Measurements from ENCODE around the gene PNISR. TPM values are rescaled to one million over a fixed set of nuclear protein-coding genes. Genes with fewer than 3 reads are reported as not detected.

PNISR gene
- total and polyA plus RNA-seq, 2 of the 13 experiments (the other 11 are each of a cell fraction or from before 2014, with no cell fraction given): 43.0 to 48.0 TPM

DNA sequence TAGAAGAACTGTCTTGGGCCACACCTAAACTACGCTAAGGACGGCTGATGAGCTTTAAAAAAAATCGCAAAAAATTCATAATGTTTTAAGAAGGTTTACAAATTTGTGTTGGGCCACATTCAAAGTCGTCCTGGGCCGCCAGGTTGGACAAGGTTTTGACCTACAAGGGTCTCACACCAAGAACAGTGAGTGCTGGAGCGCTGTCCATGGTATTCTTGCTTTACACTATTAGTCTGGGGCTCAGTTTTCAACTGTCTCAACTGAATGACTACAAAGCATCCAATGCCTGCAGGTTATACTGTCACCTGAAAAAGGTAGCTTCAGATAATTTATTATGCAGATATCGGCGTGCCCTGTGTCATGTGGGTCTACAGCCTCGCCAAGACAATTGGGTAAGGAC is 72.0 kb downstream of the PNISR start:
- in situ Hi-C loops (cut with HindIII; ENCODE audit: extremely low pct_ligation_motif_present, low pct_unique_long_range_greater_than_20kb) (no loop called here), intact Hi-C loops (cut with micrococcal nuclease; ENCODE audit: unreplicated experiment) (no loop called here)
- no TSS peak for BruUV-seq (replicated peaks)
- H3K9ac ChIP-seq (ENCODE audit: insufficient read depth, low read depth, low read length): no peak overlapping the region
- no peak overlapping the region for H3K4me2 ChIP-seq (ENCODE audit: low read depth, low read length)
- no peak for DNase-seq (ENCODE audit: low spot score)
- H3K9me3 ChIP-seq (ENCODE audit: low read length): no peaks in the 10 kb centered on the region
- FAIRE-seq: no peak
- H2AFZ ChIP-seq (ENCODE audit: low read length): no peak overlapping the region
- H4K20me1 ChIP-seq (ENCODE audit: insufficient read depth, low read length): no peaks in the 10 kb centered on the region
- H3K27ac ChIP-seq (ENCODE audit: extremely low read length, insufficient read depth, low read length): no peak overlapping the region
- H3K4me3 ChIP-seq (replicated peaks in 1 of 3; ENCODE audit: insufficient read depth in 1 of 3, low read depth in 2 of 3, low read length in 3 of 3): no peak overlapping the region
- peaks cover 0 to 31% of the 10 kb centered on the region in 2 experiments; a peak in 4 of 5 replicates for H3K27me3 ChIP-seq (ENCODE audit: control insufficient read depth in 1 of 2, insufficient read depth in 2 of 2, low read length in 2 of 2)
- 16% methylated on average over 9 of the region's 9 CpGs for WGBS (ENCODE audit: low lambda C conversion rate)
- peaks cover 14% of the 10 kb centered on the region for H3K4me1 ChIP-seq (ENCODE audit: insufficient read depth, low read length)
- no peaks in the 10 kb centered on the region for H3K36me3 ChIP-seq (replicated peaks in 1 of 2; ENCODE audit: control insufficient read depth in 1 of 2, insufficient read depth in 2 of 2, low read length in 2 of 2)
- POLR2A ChIA-PET: no interaction called here
- H3K79me2 ChIP-seq (ENCODE audit: insufficient read depth, low read length): no peaks in the 10 kb centered on the region
- CTCF ChIA-PET (ENCODE audit: low intra/inter-chr PET ratio, low total read pairs): no interaction called here
- ATAC-seq: no peak
- no peak for TF ChIP-seq STAT5B (CRISPR knock-in tag; IDR thresholded peaks at IDR 0.05)
- TF ChIP-seq ZNF788 (CRISPR knock-in tag; IDR thresholded peaks at IDR 0.05; ENCODE audit: borderline replicate concordance): no peak
- no peak for TF ChIP-seq CENPX (CRISPR knock-in tag; IDR thresholded peaks at IDR 0.05)
- TF ChIP-seq, protein P1, sequence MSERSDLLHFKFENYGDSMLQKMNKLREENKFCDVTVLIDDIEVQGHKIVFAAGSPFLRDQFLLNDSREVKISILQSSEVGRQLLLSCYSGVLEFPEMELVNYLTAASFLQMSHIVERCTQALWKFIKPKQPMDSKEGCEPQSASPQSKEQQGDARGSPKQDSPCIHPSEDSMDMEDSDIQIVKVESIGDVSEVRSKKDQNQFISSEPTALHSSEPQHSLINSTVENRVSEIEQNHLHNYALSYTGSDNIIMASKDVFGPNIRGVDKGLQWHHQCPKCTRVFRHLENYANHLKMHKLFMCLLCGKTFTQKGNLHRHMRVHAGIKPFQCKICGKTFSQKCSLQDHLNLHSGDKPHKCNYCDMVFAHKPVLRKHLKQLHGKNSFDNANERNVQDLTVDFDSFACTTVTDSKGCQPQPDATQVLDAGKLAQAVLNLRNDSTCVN (CRISPR knock-in tag; IDR thresholded peaks at IDR 0.05; ENCODE audit: borderline replicate concordance): no peak
- 0 out of 2 replicates have a peak, but pooled peaks have one; percentile 29 for TF ChIP-seq ZSCAN25 (CRISPR knock-in tag; IDR thresholded peaks at IDR 0.05)
- TF ChIP-seq ZNF777 (CRISPR knock-in tag; IDR thresholded peaks at IDR 0.05): no peak
- no peak for TF ChIP-seq SKI (IDR thresholded peaks at IDR 0.05; ENCODE audit: partially characterized antibody)
- TF ChIP-seq ZBTB7B (CRISPR knock-in tag; IDR thresholded peaks at IDR 0.05): no peak
- no peak for TF ChIP-seq RXRB (CRISPR knock-in tag; IDR thresholded peaks at IDR 0.05; ENCODE audit: borderline replicate concordance)
- TF ChIP-seq, protein P2, sequence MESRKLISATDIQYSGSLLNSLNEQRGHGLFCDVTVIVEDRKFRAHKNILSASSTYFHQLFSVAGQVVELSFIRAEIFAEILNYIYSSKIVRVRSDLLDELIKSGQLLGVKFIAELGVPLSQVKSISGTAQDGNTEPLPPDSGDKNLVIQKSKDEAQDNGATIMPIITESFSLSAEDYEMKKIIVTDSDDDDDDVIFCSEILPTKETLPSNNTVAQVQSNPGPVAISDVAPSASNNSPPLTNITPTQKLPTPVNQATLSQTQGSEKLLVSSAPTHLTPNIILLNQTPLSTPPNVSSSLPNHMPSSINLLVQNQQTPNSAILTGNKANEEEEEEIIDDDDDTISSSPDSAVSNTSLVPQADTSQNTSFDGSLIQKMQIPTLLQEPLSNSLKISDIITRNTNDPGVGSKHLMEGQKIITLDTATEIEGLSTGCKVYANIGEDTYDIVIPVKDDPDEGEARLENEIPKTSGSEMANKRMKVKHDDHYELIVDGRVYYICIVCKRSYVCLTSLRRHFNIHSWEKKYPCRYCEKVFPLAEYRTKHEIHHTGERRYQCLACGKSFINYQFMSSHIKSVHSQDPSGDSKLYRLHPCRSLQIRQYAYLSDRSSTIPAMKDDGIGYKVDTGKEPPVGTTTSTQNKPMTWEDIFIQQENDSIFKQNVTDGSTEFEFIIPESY (CRISPR knock-in tag; IDR thresholded peaks at IDR 0.05): no peak
- peak; percentile 36; the same call in 1 of the 2 replicates for TF ChIP-seq ZNF441 (CRISPR knock-in tag; IDR thresholded peaks at IDR 0.05; ENCODE audit: borderline replicate concordance)
- TF ChIP-seq KDM2A (CRISPR knock-in tag; IDR thresholded peaks at IDR 0.05; ENCODE audit: borderline replicate concordance, low read depth): no peak
- no peak for TF ChIP-seq XRCC5 (optimal IDR thresholded peaks at IDR 0.05; ENCODE audit: low read length)
- TF ChIP-seq, protein P3, sequence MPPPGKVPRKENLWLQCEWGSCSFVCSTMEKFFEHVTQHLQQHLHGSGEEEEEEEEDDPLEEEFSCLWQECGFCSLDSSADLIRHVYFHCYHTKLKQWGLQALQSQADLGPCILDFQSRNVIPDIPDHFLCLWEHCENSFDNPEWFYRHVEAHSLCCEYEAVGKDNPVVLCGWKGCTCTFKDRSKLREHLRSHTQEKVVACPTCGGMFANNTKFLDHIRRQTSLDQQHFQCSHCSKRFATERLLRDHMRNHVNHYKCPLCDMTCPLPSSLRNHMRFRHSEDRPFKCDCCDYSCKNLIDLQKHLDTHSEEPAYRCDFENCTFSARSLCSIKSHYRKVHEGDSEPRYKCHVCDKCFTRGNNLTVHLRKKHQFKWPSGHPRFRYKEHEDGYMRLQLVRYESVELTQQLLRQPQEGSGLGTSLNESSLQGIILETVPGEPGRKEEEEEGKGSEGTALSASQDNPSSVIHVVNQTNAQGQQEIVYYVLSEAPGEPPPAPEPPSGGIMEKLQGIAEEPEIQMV (CRISPR knock-in tag; IDR thresholded peaks at IDR 0.05; ENCODE audit: low read depth): no peak
- TF ChIP-seq, protein P4, sequence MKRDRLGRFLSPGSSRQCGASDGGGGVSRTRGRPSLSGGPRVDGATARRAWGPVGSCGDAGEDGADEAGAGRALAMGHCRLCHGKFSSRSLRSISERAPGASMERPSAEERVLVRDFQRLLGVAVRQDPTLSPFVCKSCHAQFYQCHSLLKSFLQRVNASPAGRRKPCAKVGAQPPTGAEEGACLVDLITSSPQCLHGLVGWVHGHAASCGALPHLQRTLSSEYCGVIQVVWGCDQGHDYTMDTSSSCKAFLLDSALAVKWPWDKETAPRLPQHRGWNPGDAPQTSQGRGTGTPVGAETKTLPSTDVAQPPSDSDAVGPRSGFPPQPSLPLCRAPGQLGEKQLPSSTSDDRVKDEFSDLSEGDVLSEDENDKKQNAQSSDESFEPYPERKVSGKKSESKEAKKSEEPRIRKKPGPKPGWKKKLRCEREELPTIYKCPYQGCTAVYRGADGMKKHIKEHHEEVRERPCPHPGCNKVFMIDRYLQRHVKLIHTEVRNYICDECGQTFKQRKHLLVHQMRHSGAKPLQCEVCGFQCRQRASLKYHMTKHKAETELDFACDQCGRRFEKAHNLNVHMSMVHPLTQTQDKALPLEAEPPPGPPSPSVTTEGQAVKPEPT (CRISPR knock-in tag; IDR thresholded peaks at IDR 0.05; ENCODE audit: low read depth): no peak
- TF ChIP-seq, protein P5, sequence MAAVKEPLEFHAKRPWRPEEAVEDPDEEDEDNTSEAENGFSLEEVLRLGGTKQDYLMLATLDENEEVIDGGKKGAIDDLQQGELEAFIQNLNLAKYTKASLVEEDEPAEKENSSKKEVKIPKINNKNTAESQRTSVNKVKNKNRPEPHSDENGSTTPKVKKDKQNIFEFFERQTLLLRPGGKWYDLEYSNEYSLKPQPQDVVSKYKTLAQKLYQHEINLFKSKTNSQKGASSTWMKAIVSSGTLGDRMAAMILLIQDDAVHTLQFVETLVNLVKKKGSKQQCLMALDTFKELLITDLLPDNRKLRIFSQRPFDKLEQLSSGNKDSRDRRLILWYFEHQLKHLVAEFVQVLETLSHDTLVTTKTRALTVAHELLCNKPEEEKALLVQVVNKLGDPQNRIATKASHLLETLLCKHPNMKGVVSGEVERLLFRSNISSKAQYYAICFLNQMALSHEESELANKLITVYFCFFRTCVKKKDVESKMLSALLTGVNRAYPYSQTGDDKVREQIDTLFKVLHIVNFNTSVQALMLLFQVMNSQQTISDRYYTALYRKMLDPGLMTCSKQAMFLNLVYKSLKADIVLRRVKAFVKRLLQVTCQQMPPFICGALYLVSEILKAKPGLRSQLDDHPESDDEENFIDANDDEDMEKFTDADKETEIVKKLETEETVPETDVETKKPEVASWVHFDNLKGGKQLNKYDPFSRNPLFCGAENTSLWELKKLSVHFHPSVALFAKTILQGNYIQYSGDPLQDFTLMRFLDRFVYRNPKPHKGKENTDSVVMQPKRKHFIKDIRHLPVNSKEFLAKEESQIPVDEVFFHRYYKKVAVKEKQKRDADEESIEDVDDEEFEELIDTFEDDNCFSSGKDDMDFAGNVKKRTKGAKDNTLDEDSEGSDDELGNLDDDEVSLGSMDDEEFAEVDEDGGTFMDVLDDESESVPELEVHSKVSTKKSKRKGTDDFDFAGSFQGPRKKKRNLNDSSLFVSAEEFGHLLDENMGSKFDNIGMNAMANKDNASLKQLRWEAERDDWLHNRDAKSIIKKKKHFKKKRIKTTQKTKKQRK (IDR thresholded peaks at IDR 0.05; ENCODE audit: low read length): no peak

Data from HepG2 (cell line).